ENCODE results near the gene TUBA4A. TPM values are rescaled to one million over a fixed set of nuclear protein-coding genes. Genes with fewer than 3 reads are reported as not detected.

The TUBA4A gene
- total and polyA plus RNA-seq, 9 of the 15 experiments (the other 6 are each of a cell fraction or from before 2014, with no cell fraction given) = 25.1 to 174 (median 42.4) TPM

- TF ChIP-seq ZBTB11 (CRISPR knock-in tag; IDR thresholded peaks at IDR 0.05) = peak in 1 of 3 experiments; percentile 88; a peak in 2 of 6 replicates
- TF ChIP-seq ID3 (CRISPR knock-in tag; IDR thresholded peaks at IDR 0.05) = no peak
- TF ChIP-seq ID3 (tag; IDR thresholded peaks at IDR 0.05) = peak; percentile 93
- no peak for TF ChIP-seq BCL6 (CRISPR knock-in tag; IDR thresholded peaks at IDR 0.05)
- no peak for TF ChIP-seq SNRNP70 (optimal IDR thresholded peaks at IDR 0.05; ENCODE audit: low read depth, low read length)
- peak; percentile 55 to 83 (median 78) for TF ChIP-seq CTCF (IDR thresholded peaks at IDR 0.05 in 2 of 3, conservative IDR thresholded peaks at IDR 0.05 in 1 of 3; ENCODE audit: insufficient read depth in 2 of 3, low read depth in 1 of 3, low read length in 3 of 3)
- peak; percentile 36; the same call in 1 of the 2 replicates for TF ChIP-seq KLF6 (CRISPR knock-in tag; IDR thresholded peaks at IDR 0.05; ENCODE audit: borderline replicate concordance)
- TF ChIP-seq SIN3A (IDR thresholded peaks at IDR 0.05; ENCODE audit: borderline replicate concordance in 2 of 2, control insufficient read depth in 1 of 2, low read depth in 2 of 2, low read length in 2 of 2) = peak; percentile 15 to 78; a peak in 1 of 4 replicates
- peak; percentile 80 for TF ChIP-seq GMEB1 (CRISPR knock-in tag; IDR thresholded peaks at IDR 0.05)
- TF ChIP-seq SMARCC2 (IDR thresholded peaks at IDR 0.05; ENCODE audit: low read depth) = peak; percentile 86; the same call in 1 of the 2 replicates
- TF ChIP-seq ZBED1 (IDR thresholded peaks at IDR 0.05) = peak; percentile 76; the same call in 1 of the 2 replicates
- no peak for TF ChIP-seq POU5F1 (IDR thresholded peaks at IDR 0.05; ENCODE audit: borderline replicate concordance, low read depth, low read length, partially characterized antibody)
- TF ChIP-seq ZNF143 (CRISPR knock-in tag; IDR thresholded peaks at IDR 0.05) = peak; percentile 79
- peak; percentile 60; the same call in 1 of the 2 replicates for TF ChIP-seq ESRRA (IDR thresholded peaks at IDR 0.05; ENCODE audit: borderline replicate concordance, low read depth)
- peak; percentile 87 for TF ChIP-seq ATF3 (IDR thresholded peaks at IDR 0.05)
- peak; percentile 91; the same call in 1 of the 2 replicates for TF ChIP-seq ATF3 (CRISPR knock-in tag; conservative IDR thresholded peaks at IDR 0.05)
- peak; percentile 90; the same call in 1 of the 2 replicates for TF ChIP-seq E2F3 (CRISPR knock-in tag; IDR thresholded peaks at IDR 0.05)
Measured at GRCh38 chr2:219279151-219279915, 25.6 kb upstream of the TUBA4A start, which contains the start of gene DNAJB2 (continued).
